GM18861 (cell line): ENCODE data around the gene COMMD10.
"Not testable (repeated sequence)": the region's sequence is repeated elsewhere in the genome, so short reads cannot be mapped to it uniquely, and the experiment has no call there.

ENCODE experiments used
- ATAC-seq: cut with Tn5 transposase; IDR thresholded peaks from one replicate; pipeline ENCODE4 v1.9.1; 2021; ENCODE audit not compliant: unreplicated experiment

COMMD10 gene

GRCh38 chr5:116084871-116085715 lies at the start of gene COMMD10:
Gene COMMD10 (plus strand): TSS chr5:116085025.
- ATAC-seq: peak; percentile 72

- no peak for ATAC-seq
Observed at GRCh38 chr5:116035123-116035522, 49.7 kb upstream of the COMMD10 start.

GRCh38 chr5:116037236-116037822 lies 47.5 kb upstream of the COMMD10 start:
- ATAC-seq: no peak

GRCh38 chr5:116038817-116039216 lies 46.0 kb upstream of the COMMD10 start:
- peak; percentile 86 for ATAC-seq

- no peak for ATAC-seq
Observed at GRCh38 chr5:116042375-116042774, 42.5 kb upstream of the COMMD10 start.

GRCh38 chr5:116044073-116044472 lies 40.8 kb upstream of the COMMD10 start:
- no peak for ATAC-seq

GRCh38 chr5:116045821-116046220 lies 39.0 kb upstream of the COMMD10 start:
- no peak for ATAC-seq

GRCh38 chr5:116046261-116046660 lies 38.6 kb upstream of the COMMD10 start:
- ATAC-seq: no peak

GRCh38 chr5:116046823-116047222 lies 38.0 kb upstream of the COMMD10 start:
- no peak for ATAC-seq

GRCh38 chr5:116058346-116058936 lies 26.4 kb upstream of the COMMD10 start:
- ATAC-seq: no peak

- ATAC-seq: no peak
Observed at GRCh38 chr5:116062352-116062751, 22.5 kb upstream of the COMMD10 start.

GRCh38 chr5:116063950-116064349 lies 20.9 kb upstream of the COMMD10 start:
- no peak for ATAC-seq

GRCh38 chr5:116068028-116068632 lies 16.7 kb upstream of the COMMD10 start:
- peak; percentile 49 for ATAC-seq

GRCh38 chr5:116071211-116071610 lies 13.6 kb upstream of the COMMD10 start:
- ATAC-seq: no peak

GRCh38 chr5:116075191-116075831 lies 9.5 kb upstream of the COMMD10 start:
- no peak for ATAC-seq

GRCh38 chr5:116076496-116076895 lies 8.3 kb upstream of the COMMD10 start:
- ATAC-seq: peak; percentile 99

GRCh38 chr5:116078199-116078598 lies 6.6 kb upstream of the COMMD10 start:
- no peak for ATAC-seq

GRCh38 chr5:116084287-116084691 lies 536 bp upstream of the COMMD10 start:
- peak; percentile 38 for ATAC-seq

GRCh38 chr5:116086309-116086708 lies 1.5 kb downstream of the COMMD10 start:
- not testable (repeated sequence) for ATAC-seq

- no peak for ATAC-seq
Observed at GRCh38 chr5:116088062-116088461, 3.2 kb downstream of the COMMD10 start.

GRCh38 chr5:116090302-116090701 lies 5.5 kb downstream of the COMMD10 start:
- no peak for ATAC-seq
